Liver (tissue), 3 donors: ENCODE measurements around the gene SLC25A1.

Experiments
- CTCF ChIP-seq: fragments of 150-350 bp; IDR thresholded peaks from 2 replicates; pipeline ENCODE4 v1.5.1; 2017; ENCODE audit warnings: improper control_type of control experiment, low read depth, low read length; ENCODE audit not compliant: missing input control
- EGR1 ChIP-seq, 2 donors: IDR thresholded peaks; 2 replicates each; pipeline ENCODE4 v1.6.1; 2016 to 2018; ENCODE audit warnings: antibody characterized with exemption in 2 of 2, low read depth in 2 of 2
- FOXA2 ChIP-seq: IDR thresholded peaks from 2 replicates; pipeline ENCODE4 v1.6.1; 2016; ENCODE audit warnings: antibody characterized with exemption
- GABPA ChIP-seq, 2 donors: IDR thresholded peaks in 1 of 2; conservative IDR thresholded peaks in 1 of 2; 2 replicates each; pipeline ENCODE4 v1.6.1; 2016; ENCODE audit warnings: antibody characterized with exemption in 2 of 2, mild to moderate bottlenecking in 1 of 2, moderate library complexity in 1 of 2
- JUND ChIP-seq, 2 donors: IDR thresholded peaks; 2 replicates each; pipeline ENCODE4 v1.6.1; 2016; ENCODE audit warnings: antibody characterized with exemption in 2 of 2
- RXRA ChIP-seq, 2 donors: IDR thresholded peaks; 2 replicates each; pipeline ENCODE4 v1.6.1; 2017 to 2018; ENCODE audit warnings: antibody characterized with exemption in 2 of 2, mild to moderate bottlenecking in 1 of 2
- SP1 ChIP-seq: IDR thresholded peaks from 2 replicates; pipeline ENCODE4 v1.6.1; 2018; ENCODE audit warnings: antibody characterized with exemption, mild to moderate bottlenecking
- TAF1 ChIP-seq: conservative IDR thresholded peaks from 2 replicates; pipeline ENCODE4 v1.6.1; 2016; ENCODE audit warnings: antibody characterized with exemption, mild to moderate bottlenecking
- YY1 ChIP-seq: IDR thresholded peaks from 2 replicates; pipeline ENCODE4 v1.6.1; 2016; ENCODE audit warnings: antibody characterized with exemption, mild to moderate bottlenecking
- TF ChIP-seq, protein P1 (sequence below): IDR thresholded peaks from 2 replicates; pipeline ENCODE4 v1.6.1; 2016; ENCODE audit warnings: antibody characterized with exemption
- TF ChIP-seq, protein P2 (sequence below): IDR thresholded peaks from 2 replicates; pipeline ENCODE4 v1.6.1; 2016; ENCODE audit warnings: antibody characterized with exemption
- TF ChIP-seq, protein P3 (sequence below): IDR thresholded peaks from 2 replicates; pipeline ENCODE4 v1.6.1; 2016; ENCODE audit warnings: antibody characterized with exemption
- donor health status: healthy.
- donor health status: healthy.

DNA sequence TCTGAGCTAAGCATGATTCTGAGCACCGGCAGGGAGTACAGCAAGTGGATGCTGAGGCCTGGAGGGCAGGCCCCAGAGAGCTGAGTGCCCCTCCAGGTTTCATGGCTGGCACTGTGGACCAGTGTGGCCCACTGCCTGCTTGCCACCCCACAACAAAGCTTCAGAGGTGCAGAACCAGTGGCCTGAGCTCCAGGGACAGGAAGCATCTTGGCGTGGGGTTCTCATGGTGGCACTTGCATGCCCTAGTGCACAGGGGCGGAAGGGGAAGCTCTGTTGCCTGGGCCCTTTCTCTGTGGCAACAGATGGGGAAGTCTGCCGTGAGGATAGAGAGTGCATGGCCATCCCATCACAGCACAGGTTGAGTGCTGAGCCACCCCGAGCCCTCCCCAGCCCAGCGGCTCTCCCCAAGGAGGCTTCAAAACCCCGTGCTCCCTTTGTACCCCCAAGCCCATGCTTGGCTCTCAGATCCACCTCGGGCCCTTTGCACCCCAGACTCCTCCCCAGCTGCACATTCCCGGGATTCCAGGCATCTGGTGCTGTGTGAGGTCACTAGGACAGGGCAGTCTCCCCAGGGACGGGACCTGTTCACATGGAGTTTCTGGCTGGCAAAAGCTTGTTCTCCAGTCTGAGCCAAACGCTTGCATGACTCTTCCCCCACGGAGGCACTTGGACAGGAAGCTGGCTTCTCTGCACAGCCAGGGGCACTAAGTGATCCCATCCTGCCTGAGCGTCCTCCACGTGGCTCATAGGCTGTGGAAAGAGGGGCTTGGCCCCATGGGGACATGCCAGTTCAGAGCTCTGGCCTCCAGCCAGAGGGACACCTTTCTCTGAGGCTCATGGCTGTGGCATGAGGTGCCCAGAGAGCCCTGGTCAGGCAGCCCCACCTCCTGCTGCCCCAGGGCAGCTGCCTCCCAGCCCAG is 4.2 kb downstream of the SLC25A1 start:
- TF ChIP-seq CTCF (no peak), SP1 (peak; percentile 39), FOXA2 (no peak), GABPA (IDR thresholded peaks at IDR 0.05 in 1 of 2, conservative IDR thresholded peaks at IDR 0.05 in 1 of 2) (peak in 1 of 2 donors; percentile 68), JUND (IDR thresholded peaks at IDR 0.05) (no peak), EGR1 (IDR thresholded peaks at IDR 0.05; ENCODE audit: low read depth in 2 of 2) (no peak), RXRA (IDR thresholded peaks at IDR 0.05) (peak; percentile 62 to 80), YY1 (peak; percentile 40), TAF1 (no peak)
- TF ChIP-seq, protein P1, sequence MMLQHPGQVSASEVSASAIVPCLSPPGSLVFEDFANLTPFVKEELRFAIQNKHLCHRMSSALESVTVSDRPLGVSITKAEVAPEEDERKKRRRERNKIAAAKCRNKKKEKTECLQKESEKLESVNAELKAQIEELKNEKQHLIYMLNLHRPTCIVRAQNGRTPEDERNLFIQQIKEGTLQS, result no peak
- TF ChIP-seq, protein P2, sequence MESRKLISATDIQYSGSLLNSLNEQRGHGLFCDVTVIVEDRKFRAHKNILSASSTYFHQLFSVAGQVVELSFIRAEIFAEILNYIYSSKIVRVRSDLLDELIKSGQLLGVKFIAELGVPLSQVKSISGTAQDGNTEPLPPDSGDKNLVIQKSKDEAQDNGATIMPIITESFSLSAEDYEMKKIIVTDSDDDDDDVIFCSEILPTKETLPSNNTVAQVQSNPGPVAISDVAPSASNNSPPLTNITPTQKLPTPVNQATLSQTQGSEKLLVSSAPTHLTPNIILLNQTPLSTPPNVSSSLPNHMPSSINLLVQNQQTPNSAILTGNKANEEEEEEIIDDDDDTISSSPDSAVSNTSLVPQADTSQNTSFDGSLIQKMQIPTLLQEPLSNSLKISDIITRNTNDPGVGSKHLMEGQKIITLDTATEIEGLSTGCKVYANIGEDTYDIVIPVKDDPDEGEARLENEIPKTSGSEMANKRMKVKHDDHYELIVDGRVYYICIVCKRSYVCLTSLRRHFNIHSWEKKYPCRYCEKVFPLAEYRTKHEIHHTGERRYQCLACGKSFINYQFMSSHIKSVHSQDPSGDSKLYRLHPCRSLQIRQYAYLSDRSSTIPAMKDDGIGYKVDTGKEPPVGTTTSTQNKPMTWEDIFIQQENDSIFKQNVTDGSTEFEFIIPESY, result no peak
- TF ChIP-seq, protein P3, sequence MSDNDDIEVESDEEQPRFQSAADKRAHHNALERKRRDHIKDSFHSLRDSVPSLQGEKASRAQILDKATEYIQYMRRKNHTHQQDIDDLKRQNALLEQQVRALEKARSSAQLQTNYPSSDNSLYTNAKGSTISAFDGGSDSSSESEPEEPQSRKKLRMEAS, result peak; percentile 43
